HG03457 (cell line): ENCODE data around the gene ATAD3C.
"Not testable (repeated sequence)": the region's sequence is repeated elsewhere in the genome, so short reads cannot be mapped to it uniquely, and the experiment has no call there.

ENCODE experiments used
- ATAC-seq: cut with Tn5 transposase; IDR thresholded peaks from one replicate; pipeline ENCODE4 v1.9.1; 2021; ENCODE audit warnings: moderate number of reproducible peaks; ENCODE audit not compliant: unreplicated experiment

The ATAD3C gene

GRCh38 chr1:1468196-1468985 lies 18.9 kb downstream of the ATAD3C start:
- ATAC-seq, result not testable (repeated sequence)

GRCh38 chr1:1470626-1471388 lies 21.3 kb downstream of the ATAD3C start:
- no peak for ATAC-seq

GRCh38 chr1:1471389-1472052 lies 22.0 kb downstream of the ATAD3C start, which contains the start of gene ATAD3B:
ATAD3B (plus strand) TSS chr1:1471765; CDS start chr1:1471885, 120 bp downstream.
- peak; percentile 79 for ATAC-seq

- ATAC-seq, result not testable (repeated sequence)
These were observed 22.8 kb downstream of the ATAD3C start for GRCh38 chr1:1472053-1472876.

- ATAC-seq, result not testable (repeated sequence)
These were observed 26.5 kb downstream of the ATAD3C start for GRCh38 chr1:1476011-1476410.

- ATAC-seq, result no peak
These were observed 27.7 kb downstream of the ATAD3C start for GRCh38 chr1:1477206-1477605.

GRCh38 chr1:1479547-1480487 lies 30.3 kb downstream of the ATAD3C start:
- no peak for ATAC-seq

GRCh38 chr1:1480488-1480867 lies 31.0 kb downstream of the ATAD3C start:
- not testable (repeated sequence) for ATAC-seq

- not testable (repeated sequence) for ATAC-seq
These were observed 32.3 kb downstream of the ATAD3C start for GRCh38 chr1:1481811-1482210.

GRCh38 chr1:1482856-1483255 lies 33.4 kb downstream of the ATAD3C start:
- ATAC-seq, result no peak

GRCh38 chr1:1483714-1484113 lies 34.2 kb downstream of the ATAD3C start:
- ATAC-seq, result no peak

- not testable (repeated sequence) for ATAC-seq
These were observed 35.7 kb downstream of the ATAD3C start for GRCh38 chr1:1484976-1485750.

- not testable (repeated sequence) for ATAC-seq
These were observed 36.3 kb downstream of the ATAD3C start for GRCh38 chr1:1485755-1486317.

- ATAC-seq, result no peak
These were observed 38.2 kb downstream of the ATAD3C start for GRCh38 chr1:1487701-1488100.

- ATAC-seq, result no peak
These were observed 39.7 kb downstream of the ATAD3C start for GRCh38 chr1:1489231-1489630.

GRCh38 chr1:1489861-1490260 lies 40.4 kb downstream of the ATAD3C start:
- ATAC-seq, result no peak

GRCh38 chr1:1490633-1491230 lies 41.2 kb downstream of the ATAD3C start:
- ATAC-seq, result no peak

- ATAC-seq, result no peak
These were observed 42.1 kb downstream of the ATAD3C start for GRCh38 chr1:1491601-1492000.
